Brain microvascular endothelial cell (primary cell): ENCODE measurements around the gene CATSPER4.

Experiments used
- DNase-seq: peaks from one replicate; pipeline ENCODE4 v3.0.0-alpha.2; 2020
- H3K27ac ChIP-seq: fragments of 250-450 bp; sonication (Bioruptor Pico); 2 replicates; pipeline ENCODE4 v1.5.1; 2020; ENCODE audit warnings: mild to moderate bottlenecking, moderate library complexity
- H3K27me3 ChIP-seq: fragments of 250-450 bp; sonication (Bioruptor Pico); replicated peaks from 2 replicates; pipeline ENCODE4 v1.5.1; 2020; ENCODE audit warnings: mild to moderate bottlenecking
- H3K36me3 ChIP-seq: fragments of 250-450 bp; sonication (Bioruptor Pico); replicated peaks from 2 replicates; pipeline ENCODE4 v1.5.1; 2020; ENCODE audit warnings: mild to moderate bottlenecking
- H3K4me3 ChIP-seq: 2 replicates; pipeline ENCODE4 v1.5.1; 2011; ENCODE audit warnings: low read depth, mild to moderate bottlenecking, control low read depth, low read length, moderate library complexity
- CTCF ChIP-seq: IDR thresholded peaks from 2 replicates; pipeline ENCODE4 v1.5.1; 2011; ENCODE audit warnings: low read depth, mild to moderate bottlenecking, moderate library complexity, low read length, control low read depth, inconsistent platforms; ENCODE audit errors: missing control alignments
- in situ Hi-C: cut with HindIII; loops from 2 replicates; pipeline ENCODE4 v1.10.0; 2017; ENCODE audit warnings: low sequenced_read_pairs, low pct_ligation_motif_present

The CATSPER4 gene

GRCh38 chr1:26190373-26190987, at the start of gene CATSPER4:
Gene CATSPER4, plus strand, starts transcription at chr1:26190602. Its CDS starts 26 bp downstream, at chr1:26190628.
- TF ChIP-seq CTCF: peak; percentile 32
- in situ Hi-C loops: no loop called here
- DNase-seq: no peak
- Histone ChIP-seq H3K4me3 (no peak within 1 kb of the TSS), H3K36me3 (no peaks in the 10 kb centered on the region), H3K27ac (no peak within 1 kb of the TSS), H3K27me3 (no peaks in the 10 kb centered on the region)

- Histone ChIP-seq H3K27ac (no peak overlapping the region), H3K27me3 (no peaks in the 10 kb centered on the region), H3K36me3 (no peaks in the 10 kb centered on the region), H3K4me3 (no peak overlapping the region)
- no peak for DNase-seq
- in situ Hi-C loops: no loop called here
- TF ChIP-seq CTCF: peak; percentile 17
These were observed 48.2 kb upstream of the CATSPER4 start for GRCh38 chr1:26142159-26142558.

GRCh38 chr1:26145041-26145959, 45.1 kb upstream of the CATSPER4 start:
- DNase-seq: peak; percentile 68
- in situ Hi-C loops: no loop called here
- Histone ChIP-seq H3K36me3 (no peaks in the 10 kb centered on the region), H3K27me3 (peaks cover 6% of the 10 kb centered on the region), H3K27ac (no peak overlapping the region), H3K4me3 (no peak overlapping the region)
- peak; percentile 83 for TF ChIP-seq CTCF

GRCh38 chr1:26145960-26146294, 44.5 kb upstream of the CATSPER4 start:
- Histone ChIP-seq H3K27me3 (peaks cover 6% of the 10 kb centered on the region), H3K27ac (no peak overlapping the region), H3K36me3 (no peaks in the 10 kb centered on the region), H3K4me3 (no peak overlapping the region)
- no peak for DNase-seq
- TF ChIP-seq CTCF: no peak
- in situ Hi-C loops: no loop called here

- no peak for DNase-seq
- in situ Hi-C loops: no loop called here
- Histone ChIP-seq H3K4me3 (no peak overlapping the region), H3K27me3 (peaks cover 6% of the 10 kb centered on the region), H3K27ac (no peak overlapping the region), H3K36me3 (no peaks in the 10 kb centered on the region)
- no peak for TF ChIP-seq CTCF
These were observed 41.5 kb upstream of the CATSPER4 start for GRCh38 chr1:26148887-26149286.
